ENCODE measurements around the gene ANO10.

Gene ANO10

DNA sequence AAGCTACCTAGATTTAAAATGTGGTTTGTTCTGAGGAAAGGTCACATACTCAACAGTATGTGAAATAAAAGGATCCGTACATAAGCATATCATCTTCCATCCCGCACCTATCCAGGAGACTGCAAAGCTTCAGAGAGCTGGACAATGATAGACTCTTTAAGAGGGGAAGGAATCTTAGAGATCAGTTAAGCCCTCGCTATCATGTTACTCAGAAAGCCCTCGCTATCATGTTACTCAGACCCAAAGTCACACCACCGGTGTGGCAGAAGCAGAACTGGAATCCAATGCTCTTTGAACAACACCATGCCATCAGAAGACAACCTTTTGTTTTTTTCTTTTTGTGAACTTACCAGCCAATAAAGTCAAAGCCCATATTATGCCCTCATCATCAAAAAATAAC, 5.8 kb downstream of the ANO10 start:
- Histone ChIP-seq H4K8ac (ENCODE audit: low read depth, low read length) (no peak overlapping the region), H2BK120ac (ENCODE audit: low read depth, low read length) (no peak overlapping the region), H3K36me3 (replicated peaks in 1 of 2; ENCODE audit: control insufficient read depth in 2 of 2, insufficient read depth in 2 of 2, low read length in 2 of 2) (no peaks in the 10 kb centered on the region), H3K18ac (ENCODE audit: low read length) (no peak overlapping the region), H3K9ac (ENCODE audit: low read depth, low read length, poor library complexity) (no peak overlapping the region), H3K27me3 (ENCODE audit: control insufficient read depth in 3 of 3, insufficient read depth in 3 of 3, low read depth in 1 of 3, low read length in 3 of 3) (no peaks in the 10 kb centered on the region), H3K79me1 (ENCODE audit: low read depth, low read length) (no peaks in the 10 kb centered on the region), H2AK5ac (ENCODE audit: low read depth, low read length) (no peak overlapping the region), H3K9me3 (replicated peaks in 1 of 2; ENCODE audit: control insufficient read depth in 2 of 2, insufficient read depth in 1 of 2, low read depth in 1 of 2, low read length in 2 of 2) (no peaks in the 10 kb centered on the region), H3K23ac (ENCODE audit: low read depth, low read length, poor library complexity) (no peak overlapping the region), H2BK5ac (ENCODE audit: low read length) (no peak overlapping the region), H3K4ac (ENCODE audit: low read length) (no peak overlapping the region), H3K14ac (ENCODE audit: low read length) (no peak overlapping the region), H3K4me2 (ENCODE audit: insufficient read depth, low read length, poor library complexity, severe bottlenecking) (no peak overlapping the region), H3K4me3 (ENCODE audit: low read length in 2 of 2) (no peak overlapping the region), H3K4me1 (ENCODE audit: control insufficient read depth in 2 of 2, insufficient read depth in 1 of 2, low read depth in 1 of 2, low read length in 2 of 2) (peaks cover 0 to 18% of the 10 kb centered on the region in 2 donors), H4K91ac (ENCODE audit: low read depth, low read length, poor library complexity) (no peak overlapping the region), H2AFZ (ENCODE audit: low read length) (no peak overlapping the region), H2BK15ac (ENCODE audit: low read length) (no peak overlapping the region), H3K27ac (replicated peaks; ENCODE audit: low read length) (no peak overlapping the region), H2BK12ac (ENCODE audit: low read length) (no peak overlapping the region)
- no CpG with 5 or more reads among the region's 5 CpGs for WGBS, 2 donors (ENCODE audit: extremely low coverage in 2 of 2, insufficient read length in 2 of 2, insufficient replicate concordance in 1 of 2)
- no peak for DNase-seq (ENCODE audit: low spot score)

DNA sequence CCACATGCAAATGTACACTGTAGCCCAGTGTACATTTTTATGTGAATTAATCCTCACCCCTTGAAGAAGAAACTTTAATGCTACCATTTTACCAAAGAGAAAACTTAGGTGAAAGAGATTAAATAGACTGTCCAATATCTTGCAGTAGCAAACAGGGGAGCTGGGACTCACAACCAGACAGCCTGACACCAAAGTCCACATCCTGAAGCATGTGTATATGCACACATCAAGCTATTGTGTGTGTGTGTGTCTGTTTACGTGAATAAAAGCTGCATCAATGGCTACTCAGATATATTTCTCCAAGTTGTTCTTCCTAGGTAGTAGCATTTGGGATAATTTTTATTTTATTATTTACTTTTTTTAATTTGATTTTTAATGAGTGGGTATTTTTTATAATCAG, 6.7 kb downstream of the ANO10 start:
- H3K23ac ChIP-seq (ENCODE audit: low read depth, low read length, poor library complexity): no peak overlapping the region
- H3K27ac ChIP-seq (replicated peaks; ENCODE audit: low read length): no peak overlapping the region
- WGBS, 2 donors (ENCODE audit: extremely low coverage in 2 of 2, insufficient read length in 2 of 2, insufficient replicate concordance in 1 of 2): no CpG with 5 or more reads among the region's 1 CpG
- H3K4ac ChIP-seq (ENCODE audit: low read length): no peak overlapping the region
- peaks cover 0 to 20% of the 10 kb centered on the region in 2 donors for H3K4me1 ChIP-seq (ENCODE audit: control insufficient read depth in 2 of 2, insufficient read depth in 1 of 2, low read depth in 1 of 2, low read length in 2 of 2)
- H2BK5ac ChIP-seq (ENCODE audit: low read length): no peak overlapping the region
- H3K14ac ChIP-seq (ENCODE audit: low read length): no peak overlapping the region
- no peak overlapping the region for H2BK120ac ChIP-seq (ENCODE audit: low read depth, low read length)
- no peak overlapping the region for H3K18ac ChIP-seq (ENCODE audit: low read length)
- no peak overlapping the region for H3K4me2 ChIP-seq (ENCODE audit: insufficient read depth, low read length, poor library complexity, severe bottlenecking)
- H4K8ac ChIP-seq (ENCODE audit: low read depth, low read length): no peak overlapping the region
- H3K9me3 ChIP-seq (replicated peaks in 1 of 2; ENCODE audit: control insufficient read depth in 2 of 2, insufficient read depth in 1 of 2, low read depth in 1 of 2, low read length in 2 of 2): no peaks in the 10 kb centered on the region
- no peak overlapping the region for H2BK12ac ChIP-seq (ENCODE audit: low read length)
- no peak overlapping the region for H3K4me3 ChIP-seq (ENCODE audit: low read length in 2 of 2)
- H3K36me3 ChIP-seq (replicated peaks in 1 of 2; ENCODE audit: control insufficient read depth in 2 of 2, insufficient read depth in 2 of 2, low read length in 2 of 2): no peaks in the 10 kb centered on the region
- H2AK5ac ChIP-seq (ENCODE audit: low read depth, low read length): no peak overlapping the region
- H4K91ac ChIP-seq (ENCODE audit: low read depth, low read length, poor library complexity): no peak overlapping the region
- DNase-seq (ENCODE audit: low spot score): no peak
- H2AFZ ChIP-seq (ENCODE audit: low read length): no peak overlapping the region
- H3K27me3 ChIP-seq (ENCODE audit: control insufficient read depth in 3 of 3, insufficient read depth in 3 of 3, low read depth in 1 of 3, low read length in 3 of 3): no peaks in the 10 kb centered on the region
- no peaks in the 10 kb centered on the region for H3K79me1 ChIP-seq (ENCODE audit: low read depth, low read length)
- no peak overlapping the region for H3K9ac ChIP-seq (ENCODE audit: low read depth, low read length, poor library complexity)
- H2BK15ac ChIP-seq (ENCODE audit: low read length): no peak overlapping the region

DNA sequence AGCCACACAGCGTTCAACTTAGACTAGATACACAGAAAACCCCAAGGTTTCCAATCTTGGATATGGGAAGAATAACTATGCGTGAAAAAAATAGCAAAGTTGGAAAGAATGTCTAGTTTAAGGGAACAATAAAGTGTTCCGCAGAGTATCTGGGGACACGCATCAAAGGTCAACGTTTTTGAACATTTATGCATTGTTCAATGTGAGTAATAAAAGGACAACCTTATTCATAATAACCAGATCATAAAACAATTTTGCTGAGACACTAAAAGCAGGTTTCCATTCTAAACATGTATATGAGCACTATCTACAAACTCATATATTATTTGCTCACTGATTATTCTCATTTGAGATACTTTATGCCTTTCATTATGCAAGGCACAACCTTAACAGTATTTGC, 7.8 kb downstream of the ANO10 start:
- Histone ChIP-seq H3K4me2 (ENCODE audit: insufficient read depth, low read length, poor library complexity, severe bottlenecking) (no peak overlapping the region), H3K4me3 (ENCODE audit: low read length in 2 of 2) (no peak overlapping the region), H2AK5ac (ENCODE audit: low read depth, low read length) (no peak overlapping the region), H3K9ac (ENCODE audit: low read depth, low read length, poor library complexity) (no peak overlapping the region), H4K8ac (ENCODE audit: low read depth, low read length) (no peak overlapping the region), H3K4me1 (ENCODE audit: control insufficient read depth in 2 of 2, insufficient read depth in 1 of 2, low read depth in 1 of 2, low read length in 2 of 2) (peaks cover 0 to 20% of the 10 kb centered on the region in 2 donors), H3K23ac (ENCODE audit: low read depth, low read length, poor library complexity) (no peak overlapping the region), H3K18ac (ENCODE audit: low read length) (no peak overlapping the region), H2BK15ac (ENCODE audit: low read length) (no peak overlapping the region), H3K27ac (replicated peaks; ENCODE audit: low read length) (no peak overlapping the region), H3K79me1 (ENCODE audit: low read depth, low read length) (no peaks in the 10 kb centered on the region), H3K27me3 (ENCODE audit: control insufficient read depth in 3 of 3, insufficient read depth in 3 of 3, low read depth in 1 of 3, low read length in 3 of 3) (no peaks in the 10 kb centered on the region), H3K14ac (ENCODE audit: low read length) (no peak overlapping the region), H2BK120ac (ENCODE audit: low read depth, low read length) (no peak overlapping the region), H2BK12ac (ENCODE audit: low read length) (no peak overlapping the region), H3K36me3 (replicated peaks in 1 of 2; ENCODE audit: control insufficient read depth in 2 of 2, insufficient read depth in 2 of 2, low read length in 2 of 2) (no peaks in the 10 kb centered on the region), H2BK5ac (ENCODE audit: low read length) (no peak overlapping the region), H2AFZ (ENCODE audit: low read length) (no peak overlapping the region), H4K91ac (ENCODE audit: low read depth, low read length, poor library complexity) (no peak overlapping the region), H3K9me3 (replicated peaks in 1 of 2; ENCODE audit: control insufficient read depth in 2 of 2, insufficient read depth in 1 of 2, low read depth in 1 of 2, low read length in 2 of 2) (no peaks in the 10 kb centered on the region), H3K4ac (ENCODE audit: low read length) (no peak overlapping the region)
- WGBS, 2 donors (ENCODE audit: extremely low coverage in 2 of 2, insufficient read length in 2 of 2, insufficient replicate concordance in 1 of 2): no CpG with 5 or more reads among the region's 5 CpGs
- DNase-seq (ENCODE audit: low spot score): no peak

DNA sequence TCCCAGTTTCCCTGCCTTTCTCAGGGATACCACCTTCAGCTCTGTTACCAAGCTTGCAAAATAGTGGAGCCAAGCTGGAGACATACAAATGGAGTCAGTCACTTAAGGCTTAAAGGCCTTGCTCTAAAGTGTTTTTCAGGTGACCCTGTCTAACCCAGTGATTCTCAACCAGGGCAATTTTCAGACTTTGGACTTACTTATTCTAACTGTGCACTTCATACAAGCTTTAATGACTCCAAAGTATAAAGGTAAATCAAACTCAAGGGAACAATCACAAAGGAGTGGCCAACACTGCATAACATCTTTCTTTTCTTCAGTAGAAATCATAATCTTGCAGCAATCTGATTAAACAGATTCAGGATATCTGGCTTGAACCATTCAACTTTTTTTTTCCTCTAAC, 9.4 kb downstream of the ANO10 start:
- H3K9me3 ChIP-seq (replicated peaks in 1 of 2; ENCODE audit: control insufficient read depth in 2 of 2, insufficient read depth in 1 of 2, low read depth in 1 of 2, low read length in 2 of 2): no peaks in the 10 kb centered on the region
- peaks cover 0 to 14% of the 10 kb centered on the region in 2 donors for H3K4me1 ChIP-seq (ENCODE audit: control insufficient read depth in 2 of 2, insufficient read depth in 1 of 2, low read depth in 1 of 2, low read length in 2 of 2)
- H2BK120ac ChIP-seq (ENCODE audit: low read depth, low read length): no peak overlapping the region
- H3K27me3 ChIP-seq (ENCODE audit: control insufficient read depth in 3 of 3, insufficient read depth in 3 of 3, low read depth in 1 of 3, low read length in 3 of 3): no peaks in the 10 kb centered on the region
- no peak for DNase-seq (ENCODE audit: low spot score)
- H3K36me3 ChIP-seq (replicated peaks in 1 of 2; ENCODE audit: control insufficient read depth in 2 of 2, insufficient read depth in 2 of 2, low read length in 2 of 2): no peaks in the 10 kb centered on the region
- H2BK15ac ChIP-seq (ENCODE audit: low read length): no peak overlapping the region
- no peak overlapping the region for H4K91ac ChIP-seq (ENCODE audit: low read depth, low read length, poor library complexity)
- no peak overlapping the region for H3K4ac ChIP-seq (ENCODE audit: low read length)
- no peak overlapping the region for H3K14ac ChIP-seq (ENCODE audit: low read length)
- H3K4me3 ChIP-seq (ENCODE audit: low read length in 2 of 2): no peak overlapping the region
- H2AFZ ChIP-seq (ENCODE audit: low read length): no peak overlapping the region
- H3K9ac ChIP-seq (ENCODE audit: low read depth, low read length, poor library complexity): no peak overlapping the region
- H3K27ac ChIP-seq (replicated peaks; ENCODE audit: low read length): no peak overlapping the region
- no peak overlapping the region for H2BK12ac ChIP-seq (ENCODE audit: low read length)
- H2BK5ac ChIP-seq (ENCODE audit: low read length): no peak overlapping the region
- H3K79me1 ChIP-seq (ENCODE audit: low read depth, low read length): no peaks in the 10 kb centered on the region
- H3K18ac ChIP-seq (ENCODE audit: low read length): no peak overlapping the region
- no peak overlapping the region for H3K23ac ChIP-seq (ENCODE audit: low read depth, low read length, poor library complexity)
- H4K8ac ChIP-seq (ENCODE audit: low read depth, low read length): no peak overlapping the region
- no peak overlapping the region for H3K4me2 ChIP-seq (ENCODE audit: insufficient read depth, low read length, poor library complexity, severe bottlenecking)
- no peak overlapping the region for H2AK5ac ChIP-seq (ENCODE audit: low read depth, low read length)
